HepG2 (cell line): Measurements from ENCODE around the gene PP2D1.

Experiments used
- BRD4 ChIP-seq: sonication (generic); formaldehyde crosslinking; IDR thresholded peaks from 2 replicates; pipeline ENCODE4 v1.4.0; 2020; ENCODE audit warnings: missing genetic modification reagents
- CHCHD3 ChIP-seq: sonication (generic); formaldehyde crosslinking; IDR thresholded peaks from 2 replicates; pipeline ENCODE4 v1.8.0; 2022; ENCODE audit warnings: mild to moderate bottlenecking, missing genetic modification reagents, moderate library complexity
- CTCF ChIP-seq: sonication (generic); formaldehyde crosslinking; IDR thresholded peaks from 2 replicates; pipeline ENCODE4 v1.5.0; 2020; ENCODE audit warnings: mild to moderate bottlenecking, missing genetic modification reagents, moderate library complexity
- EZH2 ChIP-seq: conservative IDR thresholded peaks from 2 replicates; pipeline ENCODE4 v1.6.1; 2012; ENCODE audit warnings: mild to moderate bottlenecking, low read depth, low read length, moderate library complexity
- FOSL1 ChIP-seq: sonication (generic); formaldehyde crosslinking; IDR thresholded peaks from 2 replicates; pipeline ENCODE4 v1.9.0; 2021; ENCODE audit warnings: missing genetic modification reagents, borderline replicate concordance
- JUN ChIP-seq: sonication (generic); formaldehyde crosslinking; IDR thresholded peaks from 2 replicates; pipeline ENCODE4 v1.4.0; 2020; ENCODE audit warnings: mild to moderate bottlenecking, missing genetic modification reagents
- RAD21 ChIP-seq: fragments of 450-650 bp; formaldehyde crosslinking; IDR thresholded peaks from 2 replicates; pipeline ENCODE4 v1.5.0; 2020; ENCODE audit warnings: mild to moderate bottlenecking
- ZC3H4 ChIP-seq: sonication (generic); formaldehyde crosslinking; IDR thresholded peaks from 2 replicates; pipeline ENCODE4 v1.4.0; 2020; ENCODE audit warnings: missing genetic modification reagents, borderline replicate concordance
- ZNF292 ChIP-seq: sonication (generic); formaldehyde crosslinking; IDR thresholded peaks from 2 replicates; pipeline ENCODE4 v1.8.1; 2022; ENCODE audit warnings: mild to moderate bottlenecking, low read depth, missing genetic modification reagents, borderline replicate concordance
- ZNF543 ChIP-seq: sonication (generic); formaldehyde crosslinking; IDR thresholded peaks from 2 replicates; pipeline ENCODE4 v1.4.0; 2020; ENCODE audit warnings: mild to moderate bottlenecking, missing genetic modification reagents

DNA sequence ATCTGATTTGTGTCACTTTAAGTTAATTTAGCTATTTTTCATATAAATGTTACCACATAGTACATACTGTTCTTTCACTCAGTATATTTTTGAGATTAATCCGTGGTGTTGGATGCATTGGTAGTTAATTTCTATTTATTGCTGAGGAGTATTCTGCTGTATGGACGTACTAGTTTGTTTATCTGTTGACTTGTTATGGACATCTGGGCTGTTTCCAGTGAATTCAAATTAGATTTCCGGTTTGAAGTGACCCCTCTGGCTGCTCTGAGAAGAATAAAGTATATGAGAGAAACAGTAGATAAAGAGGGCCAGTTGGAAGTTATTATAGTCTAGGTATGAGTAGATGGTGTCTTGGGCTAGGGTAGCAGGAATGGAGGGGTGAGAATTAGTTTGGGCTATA lies 43.8 kb upstream of the PP2D1 start:
- TF ChIP-seq BRD4 (no peak), EZH2 (no peak), ZC3H4 (CRISPR knock-in tag) (no peak), ZNF543 (CRISPR knock-in tag) (no peak), FOSL1 (CRISPR knock-in tag) (no peak), CHCHD3 (no peak), CTCF (no peak), RAD21 (no peak), JUN (no peak), ZNF292 (CRISPR knock-in tag) (no peak)
